Mesenchymal stem cell (in vitro differentiated cells and primary cell): ENCODE measurements around the gene PRPF40B.
"Not testable (repeated sequence)": the region's sequence is repeated elsewhere in the genome, so short reads cannot be mapped to it uniquely, and the experiment has no call there.

Source experiments
- DNase-seq: peaks from one replicate; pipeline ENCODE4 v3.0.0-alpha.2; 2013
- H2AFZ ChIP-seq: one replicate; pipeline ENCODE4 v1.6.1; 2013; ENCODE audit warnings: low read depth, mild to moderate bottlenecking, control low read depth, inconsistent platforms, low read length, moderate library complexity
- H2AK5ac ChIP-seq: 2 replicates; pipeline ENCODE4 v1.6.1; 2013; ENCODE audit warnings: low read length, moderate library complexity, mild to moderate bottlenecking, inconsistent platforms; ENCODE audit not compliant: severe bottlenecking
- H2BK120ac ChIP-seq: one replicate; pipeline ENCODE4 v1.6.1; 2013; ENCODE audit warnings: low read depth, mild to moderate bottlenecking, inconsistent platforms, low read length, moderate library complexity
- H2BK12ac ChIP-seq, 2 experiments: one replicate each; pipeline ENCODE4 v1.6.1; 2013; ENCODE audit warnings: inconsistent platforms in 2 of 2, low read length in 2 of 2, mild to moderate bottlenecking in 2 of 2, moderate library complexity in 2 of 2, control low read depth in 1 of 2
- H2BK15ac ChIP-seq: one replicate; pipeline ENCODE4 v1.6.1; 2013; ENCODE audit warnings: mild to moderate bottlenecking, low read depth, inconsistent platforms; ENCODE audit not compliant: poor library complexity, severe bottlenecking
- H2BK5ac ChIP-seq: 2 replicates; pipeline ENCODE4 v1.6.1; 2013; ENCODE audit warnings: low read depth, mild to moderate bottlenecking, low read length, control low read depth, inconsistent platforms; ENCODE audit not compliant: poor library complexity, severe bottlenecking
- H3K14ac ChIP-seq, 2 experiments: one replicate each; pipeline ENCODE4 v1.6.1; 2013; ENCODE audit warnings: inconsistent platforms in 2 of 2, low read length in 2 of 2, control low read depth in 1 of 2, mild to moderate bottlenecking in 1 of 2, moderate library complexity in 1 of 2
- H3K18ac ChIP-seq, 2 experiments: one replicate each; pipeline ENCODE4 v1.6.1; 2013; ENCODE audit warnings: inconsistent platforms in 2 of 2, low read length in 2 of 2, control low read depth in 1 of 2, low read depth in 1 of 2, mild to moderate bottlenecking in 1 of 2
- H3K23ac ChIP-seq, 2 experiments: one replicate each; pipeline ENCODE4 v1.6.1; 2013; ENCODE audit warnings: inconsistent platforms in 2 of 2, low read length in 2 of 2, mild to moderate bottlenecking in 2 of 2, moderate library complexity in 2 of 2, control low read depth in 1 of 2
- H3K27ac ChIP-seq: 2 replicates; pipeline ENCODE4 v1.5.1; 2013; ENCODE audit warnings: mild to moderate bottlenecking, moderate library complexity, low read length, control low read depth, inconsistent platforms; ENCODE audit not compliant: poor library complexity, severe bottlenecking
- H3K27me3 ChIP-seq, 2 experiments: 2 replicates each; pipeline versions ENCODE4 v1.6.1 to v1.7.0; 2013; ENCODE audit warnings: low read length in 2 of 2, mild to moderate bottlenecking in 2 of 2, moderate library complexity in 2 of 2, control low read depth in 1 of 2, inconsistent platforms in 1 of 2; ENCODE audit not compliant: control insufficient read depth in 1 of 2, insufficient read depth in 1 of 2
- H3K36me3 ChIP-seq, 2 experiments: 2 replicates each; pipeline versions ENCODE4 v1.6.1 to v1.7.0; 2013; ENCODE audit warnings: low read length in 2 of 2, control low read depth in 1 of 2, inconsistent platforms in 1 of 2, low read depth in 1 of 2, mild to moderate bottlenecking in 1 of 2; ENCODE audit not compliant: insufficient read depth in 2 of 2, control insufficient read depth in 1 of 2
- H3K4ac ChIP-seq, 2 experiments: one replicate each; pipeline ENCODE4 v1.6.1; 2013; ENCODE audit warnings: inconsistent platforms in 2 of 2, low read length in 2 of 2, mild to moderate bottlenecking in 2 of 2, moderate library complexity in 2 of 2, control low read depth in 1 of 2, low read depth in 1 of 2
- H3K4me1 ChIP-seq: 2 replicates; pipeline ENCODE4 v1.6.1; 2013; ENCODE audit warnings: low read depth, low read length, control low read depth; ENCODE audit not compliant: control insufficient read depth, insufficient read depth
- H3K4me2 ChIP-seq: 2 replicates; pipeline ENCODE4 v1.6.1; 2013; ENCODE audit warnings: low read length, mild to moderate bottlenecking, inconsistent platforms; ENCODE audit not compliant: poor library complexity, severe bottlenecking
- H3K4me3 ChIP-seq, 2 experiments: 2 replicates each; pipeline versions ENCODE4 v1.5.1 to v1.7.0; 2013; ENCODE audit warnings: low read length in 2 of 2, mild to moderate bottlenecking in 2 of 2, control low read depth in 1 of 2, low read depth in 1 of 2; ENCODE audit not compliant: insufficient read depth in 1 of 2
- H3K79me1 ChIP-seq: replicated peaks from 2 replicates; pipeline ENCODE4 v1.6.1; 2013; ENCODE audit warnings: mild to moderate bottlenecking, control low read depth, low read length, inconsistent platforms; ENCODE audit not compliant: poor library complexity, severe bottlenecking
- H3K9ac ChIP-seq: 2 replicates; pipeline ENCODE4 v1.7.0; 2013; ENCODE audit warnings: mild to moderate bottlenecking, low read length, moderate library complexity
- H3K9me3 ChIP-seq: 2 replicates; pipeline ENCODE4 v1.7.0; 2013; ENCODE audit warnings: mild to moderate bottlenecking, low read length; ENCODE audit not compliant: control insufficient read depth
- H4K8ac ChIP-seq: one replicate; pipeline ENCODE4 v1.6.1; 2013; ENCODE audit warnings: inconsistent platforms, mild to moderate bottlenecking, low read length, moderate library complexity
- H4K91ac ChIP-seq: one replicate; pipeline ENCODE4 v1.6.1; 2013; ENCODE audit warnings: mild to moderate bottlenecking, low read length, inconsistent platforms
- WGBS: methylation state at CpG from one replicate; pipeline ENCODE4 v1.1.7; 2013; ENCODE audit warnings: mixed read lengths; 5-methylcytosine and 5-hydroxymethylcytosine counted together

PRPF40B gene

DNA sequence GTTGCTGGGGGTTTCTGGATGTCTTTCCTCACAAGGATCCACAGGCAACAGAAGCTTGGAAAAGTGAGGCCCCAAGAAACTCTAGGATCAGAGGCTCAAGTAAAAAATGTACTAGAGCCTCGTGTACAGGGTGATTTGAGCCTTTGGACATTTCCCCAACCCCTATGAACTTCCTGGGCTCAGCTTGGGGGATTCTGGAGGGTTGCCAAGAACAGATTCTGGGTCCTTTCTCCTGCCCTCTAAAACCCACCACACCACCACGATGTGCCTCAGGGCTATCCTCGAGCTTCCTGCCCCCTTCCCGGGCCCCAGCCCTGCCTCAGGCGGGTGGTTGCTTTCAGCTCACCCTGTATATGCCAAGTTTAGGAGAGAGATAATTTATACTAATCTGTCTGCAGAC is 18.5 kb upstream of the PRPF40B start:
- no peak overlapping the region for H3K9ac ChIP-seq
- WGBS = 66% methylated on average over 5 of the region's 5 CpGs
- H3K9me3 ChIP-seq = no peaks in the 10 kb centered on the region

DNA sequence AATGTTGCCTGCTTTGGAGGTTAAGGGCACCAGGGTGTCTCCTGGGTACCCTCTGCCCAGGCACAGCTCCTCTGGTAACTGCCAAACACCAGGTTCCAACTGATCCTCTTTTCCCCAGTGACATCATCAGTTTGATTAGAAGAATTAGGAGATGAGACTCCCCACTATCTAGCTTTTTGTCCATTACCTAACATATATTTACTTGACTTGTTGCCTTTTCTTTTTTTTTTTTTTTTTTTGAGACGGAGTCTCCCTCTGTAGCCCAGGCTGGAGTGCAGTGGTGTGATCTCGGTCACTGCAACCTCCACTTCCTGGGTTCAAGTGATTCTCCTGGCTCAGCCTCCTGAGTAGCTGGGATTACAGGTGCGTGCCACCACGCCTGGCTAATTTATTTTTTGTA is 17.8 kb upstream of the PRPF40B start, which contains the start of gene FAM186B:
Gene FAM186B, minus strand, starts transcription at position 101 of the 400 bp plus-strand sequence. CDS start 162 bp downstream, outside the sequence.
- Histone ChIP-seq H3K4me3 (peak within 1 kb of the TSS in 1 of 2 experiments; percentile 32), H4K8ac (peak within 1 kb of the TSS; percentile 23)
- H2BK15ac ChIP-seq, DNase-seq, H3K9ac ChIP-seq, H2AK5ac ChIP-seq, H3K18ac ChIP-seq, H3K27me3 ChIP-seq, H3K4me1 ChIP-seq, H3K4ac ChIP-seq, H2AFZ ChIP-seq, H3K14ac ChIP-seq, H2BK5ac ChIP-seq, H3K4me2 ChIP-seq, H2BK120ac ChIP-seq, H3K36me3 ChIP-seq, H3K79me1 ChIP-seq, H3K23ac ChIP-seq, H2BK12ac ChIP-seq, H3K9me3 ChIP-seq, H3K27ac ChIP-seq, H4K91ac ChIP-seq: not testable (repeated sequence)
- 89% methylated on average over 3 of the region's 4 CpGs for WGBS

More for the DNA sequence above, 18.5 kb upstream of the PRPF40B start:
- DNase-seq = no peak
- Histone ChIP-seq H2BK5ac (no peak overlapping the region), H3K27me3 (no peaks in the 10 kb centered on the region), H3K27ac (no peak overlapping the region), H2AFZ (no peak overlapping the region), H2BK12ac (no peak overlapping the region), H2BK120ac (no peak overlapping the region), H3K4ac (no peak overlapping the region), H3K18ac (no peak overlapping the region), H3K79me1 (no peaks in the 10 kb centered on the region), H3K4me3 (peak overlapping the region in 1 of 2 experiments; percentile 32), H2AK5ac (no peak overlapping the region), H3K23ac (no peak overlapping the region), H3K4me1 (no peaks in the 10 kb centered on the region), H3K14ac (no peak overlapping the region), H2BK15ac (no peak overlapping the region), H4K91ac (no peak overlapping the region), H3K36me3 (peaks cover 11% of the 10 kb centered on the region in 2 experiments), H3K4me2 (no peak overlapping the region), H4K8ac (no peak overlapping the region)

DNA sequence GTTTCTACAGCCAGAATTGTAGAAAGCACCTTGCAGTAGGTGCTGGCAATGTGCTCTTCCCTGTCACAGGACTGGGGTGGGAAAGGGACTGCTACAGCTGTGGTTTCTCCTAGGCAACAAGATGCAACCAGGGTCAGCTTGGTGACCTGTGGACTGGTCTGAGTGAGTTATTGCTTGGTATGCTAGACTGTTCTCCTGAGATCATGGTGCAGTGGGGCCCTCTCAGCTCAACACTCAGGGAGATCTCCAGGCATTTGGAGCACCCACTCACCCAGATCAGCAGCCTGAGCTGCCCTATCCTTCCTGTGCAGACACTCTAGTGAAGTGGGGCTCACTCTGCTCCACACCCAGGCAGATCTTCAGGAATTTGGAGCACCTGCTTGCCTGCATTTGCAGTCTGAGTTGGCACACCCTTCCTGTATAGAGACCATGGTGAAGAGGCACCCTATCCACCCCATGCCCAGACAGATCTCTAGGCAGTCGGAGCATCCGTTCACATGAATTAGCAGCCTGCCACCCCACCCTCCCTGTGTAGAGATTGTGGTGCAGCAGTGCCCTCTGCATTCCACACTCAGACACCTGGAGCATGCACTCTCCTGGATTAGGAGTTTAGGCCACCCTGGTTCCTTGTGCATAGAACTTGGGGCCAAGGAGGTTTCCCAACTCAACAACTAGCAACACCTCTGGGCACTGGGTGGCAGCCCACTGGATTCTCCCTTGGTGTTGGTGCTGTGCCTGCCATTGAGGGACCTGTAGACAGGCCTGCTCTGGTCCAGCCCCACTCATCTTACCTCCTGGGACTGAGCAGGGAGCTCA is 14.1 kb upstream of the PRPF40B start:
- Histone ChIP-seq H3K4me2 (no peak overlapping the region), H2BK15ac (no peak overlapping the region), H4K8ac (no peak overlapping the region), H2BK5ac (no peak overlapping the region), H3K4ac (no peak overlapping the region), H2AK5ac (no peak overlapping the region), H2BK12ac (no peak overlapping the region), H3K36me3 (no peaks in the 10 kb centered on the region), H3K27ac (no peak overlapping the region), H3K4me1 (no peaks in the 10 kb centered on the region), H2BK120ac (no peak overlapping the region), H3K27me3 (no peaks in the 10 kb centered on the region), H3K9ac (no peak overlapping the region), H4K91ac (no peak overlapping the region), H3K14ac (peak overlapping the region in 1 of 2 experiments; percentile 21), H3K9me3 (no peaks in the 10 kb centered on the region), H3K23ac (no peak overlapping the region), H2AFZ (no peak overlapping the region), H3K4me3 (no peak overlapping the region), H3K79me1 (no peaks in the 10 kb centered on the region), H3K18ac (no peak overlapping the region)
- peak; percentile 15 for DNase-seq
- 98% methylated on average over 2 of the region's 2 CpGs for WGBS

DNA sequence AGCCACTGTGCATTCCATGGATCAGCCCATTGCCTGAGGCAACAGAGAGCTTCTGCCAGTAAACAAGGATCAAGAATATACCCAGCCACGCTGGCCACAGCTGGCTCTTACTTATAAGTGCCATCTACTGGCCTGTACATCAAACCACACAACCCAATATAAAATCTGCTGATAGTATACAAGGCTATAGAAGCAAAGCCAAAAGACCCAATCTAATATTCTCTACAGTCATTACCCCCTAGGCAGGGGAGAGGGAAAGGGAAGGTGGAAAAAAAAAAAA is 13.5 kb upstream of the PRPF40B start:
- H2BK5ac ChIP-seq = no peak overlapping the region
- no peaks in the 10 kb centered on the region for H3K4me1 ChIP-seq
- H3K4me2 ChIP-seq = no peak overlapping the region
- WGBS = 50% methylated on average over 1 of the region's 1 CpG
- H2BK15ac ChIP-seq = no peak overlapping the region
- no peak overlapping the region for H4K91ac ChIP-seq
- H3K14ac ChIP-seq = no peak overlapping the region
- no peaks in the 10 kb centered on the region for H3K27me3 ChIP-seq
- H2AK5ac ChIP-seq = no peak overlapping the region
- no peaks in the 10 kb centered on the region for H3K9me3 ChIP-seq
- peak; percentile 42 for DNase-seq
- no peak overlapping the region for H3K27ac ChIP-seq
- H3K23ac ChIP-seq = no peak overlapping the region
- H3K9ac ChIP-seq = no peak overlapping the region
- no peaks in the 10 kb centered on the region for H3K79me1 ChIP-seq
- H3K18ac ChIP-seq = no peak overlapping the region
- H4K8ac ChIP-seq = no peak overlapping the region
- no peak overlapping the region for H2BK12ac ChIP-seq
- no peak overlapping the region for H2AFZ ChIP-seq
- no peaks in the 10 kb centered on the region for H3K36me3 ChIP-seq
- no peak overlapping the region for H3K4ac ChIP-seq
- H2BK120ac ChIP-seq = no peak overlapping the region
- H3K4me3 ChIP-seq = no peak overlapping the region
